WTC11 (cell line): ENCODE results near the gene LRRC8C.

Source experiments
- ATF1 ChIP-seq: sonication (generic); formaldehyde crosslinking; IDR thresholded peaks from 2 replicates; pipeline ENCODE4 v1.8.1; 2023; ENCODE audit warnings: mild to moderate bottlenecking, moderate library complexity, missing genetic modification reagents
- ATF3 ChIP-seq: sonication (generic); formaldehyde crosslinking; conservative IDR thresholded peaks from 2 replicates; pipeline ENCODE4 v1.8.1; 2022; ENCODE audit warnings: mild to moderate bottlenecking, missing genetic modification reagents
- CBFB ChIP-seq: sonication (generic); formaldehyde crosslinking; IDR thresholded peaks from 2 replicates; pipeline ENCODE4 v1.8.1; 2022; ENCODE audit warnings: mild to moderate bottlenecking, low read depth, missing genetic modification reagents
- CTCF ChIP-seq: fragments of 200-600 bp; IDR thresholded peaks from 2 replicates; pipeline ENCODE4 v1.8.0; 2022; ENCODE audit warnings: antibody characterized with exemption
- JUN ChIP-seq: sonication (generic); formaldehyde crosslinking; IDR thresholded peaks from 2 replicates; pipeline ENCODE4 v1.8.0; 2023; ENCODE audit warnings: mild to moderate bottlenecking, missing genetic modification reagents
- NFE2L1 ChIP-seq: sonication (generic); formaldehyde crosslinking; IDR thresholded peaks from 2 replicates; pipeline ENCODE4 v1.8.1; 2023; ENCODE audit warnings: missing genetic modification reagents
- PRDM15 ChIP-seq: sonication (generic); formaldehyde crosslinking; IDR thresholded peaks from 2 replicates; pipeline ENCODE4 v1.8.0; 2022; ENCODE audit warnings: missing genetic modification reagents
- RELA ChIP-seq: sonication (generic); formaldehyde crosslinking; IDR thresholded peaks from 2 replicates; pipeline ENCODE4 v1.8.1; 2022; ENCODE audit warnings: missing genetic modification reagents, mild to moderate bottlenecking, borderline replicate concordance
- SP1 ChIP-seq: sonication (generic); formaldehyde crosslinking; conservative IDR thresholded peaks from 2 replicates; pipeline ENCODE4 v1.8.1; 2022; ENCODE audit warnings: missing genetic modification reagents
- TCF7 ChIP-seq: sonication (generic); formaldehyde crosslinking; IDR thresholded peaks from 2 replicates; pipeline ENCODE4 v1.8.0; 2022; ENCODE audit warnings: mild to moderate bottlenecking, low read depth, missing genetic modification reagents, moderate library complexity
- TEAD4 ChIP-seq: sonication (generic); formaldehyde crosslinking; IDR thresholded peaks from 2 replicates; pipeline ENCODE4 v1.8.0; 2022; ENCODE audit warnings: mild to moderate bottlenecking, missing genetic modification reagents
- ZMAT4 ChIP-seq: fragments of 250-450 bp; sonication (Bioruptor Pico); IDR thresholded peaks from 2 replicates; pipeline ENCODE4 v1.9.0; 2021; ENCODE audit warnings: mild to moderate bottlenecking
- ZNF263 ChIP-seq: sonication (generic); formaldehyde crosslinking; IDR thresholded peaks from 2 replicates; pipeline ENCODE4 v1.8.1; 2022; ENCODE audit warnings: low read depth, mild to moderate bottlenecking, moderate library complexity, missing genetic modification reagents

- TF ChIP-seq CTCF (no peak), ATF3 (no peak), NFE2L1 (CRISPR knock-in tag) (no peak), ZMAT4 (CRISPR knock-in tag) (no peak), PRDM15 (CRISPR knock-in tag) (no peak), TCF7 (CRISPR knock-in tag) (no peak), SP1 (no peak), TEAD4 (CRISPR knock-in tag) (no peak), ZNF263 (no peak), RELA (CRISPR knock-in tag) (no peak), CBFB (CRISPR knock-in tag) (no peak), JUN (CRISPR knock-in tag) (no peak), ATF1 (no peak)
Observed at GRCh38 chr1:89728381-89728780, 95.5 kb downstream of the LRRC8C start.
